CD4-positive, alpha-beta T cell (primary cell): ENCODE data around the gene KARS1. TPM values are rescaled to one million over a fixed set of nuclear protein-coding genes. Genes with fewer than 3 reads are reported as not detected.

Experiments
- ATAC-seq: fragments of 200-7000 bp; cut with Tn5 transposase; one replicate; pipeline ENCODE4 v1.10.0; 2022; ENCODE audit warnings: mild to moderate bottlenecking; ENCODE audit not compliant: poor library complexity
- CTCF ChIA-PET: fragments of 350-600 bp; sonication (Branson Sonifier 250); formaldehyde crosslinking; loops from one replicate; lab custom pipeline; 2021; ENCODE audit warnings: antibody characterized with exemption, inconsistent platforms; lab: Charles Lee
- POLR2A ChIA-PET: fragments of 350-600 bp; sonication (Branson Sonifier 250); formaldehyde crosslinking; loops from one replicate; lab custom pipeline; 2021; ENCODE audit warnings: antibody characterized with exemption, inconsistent platforms; lab: Charles Lee
- DNase-seq, 14 experiments: peaks; one replicate each; pipeline ENCODE4 v3.0.0-alpha.2; 2013 to 2020; ENCODE audit warnings: mixed read lengths in 2 of 14
- H3K27ac ChIP-seq, 2 donors: one replicate each; pipeline versions ENCODE4 v1.5.1 to v1.7.0; 2013; ENCODE audit warnings: low read length in 2 of 2, low read depth in 1 of 2, mild to moderate bottlenecking in 1 of 2
- H3K27me3 ChIP-seq, 2 experiments: 1 replicate in 1 of 2; 2 replicates in 1 of 2; pipeline versions ENCODE4 v1.6.1 to v1.7.0; 2013; ENCODE audit warnings: low read length in 2 of 2, control low read depth in 1 of 2, mild to moderate bottlenecking in 1 of 2, moderate library complexity in 1 of 2; ENCODE audit not compliant: insufficient read depth in 2 of 2, control insufficient read depth in 1 of 2
- H3K36me3 ChIP-seq: one replicate; pipeline ENCODE4 v1.6.1; 2013; ENCODE audit warnings: low read length, control low read depth; ENCODE audit not compliant: insufficient read depth
- H3K4me1 ChIP-seq: one replicate; pipeline ENCODE4 v1.6.1; 2013; ENCODE audit warnings: low read length, control low read depth; ENCODE audit not compliant: insufficient read depth
- H3K4me3 ChIP-seq: one replicate; pipeline ENCODE4 v1.5.1; 2013; ENCODE audit warnings: mild to moderate bottlenecking, low read length, moderate library complexity
- H3K9me3 ChIP-seq, 2 experiments: 1 replicate in 1 of 2; 2 replicates in 1 of 2; pipeline versions ENCODE4 v1.6.1 to v1.7.0; 2013; ENCODE audit warnings: low read length in 2 of 2, mild to moderate bottlenecking in 2 of 2, control low read depth in 1 of 2, moderate library complexity in 1 of 2; ENCODE audit not compliant: control insufficient read depth in 1 of 2, insufficient read depth in 1 of 2
- H3K27ac Mint-ChIP-seq: one replicate; pipeline ENCODE4 v1.8.0; 2020; ENCODE audit warnings: mixed read lengths
- H3K27me3 Mint-ChIP-seq: one replicate; pipeline ENCODE4 v1.8.0; 2021; ENCODE audit warnings: mixed read lengths
- H3K36me3 Mint-ChIP-seq: one replicate; pipeline ENCODE4 v1.8.0; 2021; ENCODE audit warnings: low read depth, mixed read lengths
- H3K4me1 Mint-ChIP-seq: one replicate; pipeline ENCODE4 v1.8.0; 2021; ENCODE audit warnings: low read depth, mixed read lengths
- H3K4me3 Mint-ChIP-seq: one replicate; pipeline ENCODE4 v1.8.0; 2020; ENCODE audit warnings: mild to moderate bottlenecking, mixed read lengths
- H3K9me3 Mint-ChIP-seq: one replicate; pipeline ENCODE4 v1.8.0; 2020; ENCODE audit warnings: mixed read lengths
- CTCF ChIP-seq: fragments of 200-600 bp; IDR thresholded peaks from one replicate; pipeline ENCODE4 v1.8.0; 2022; ENCODE audit warnings: antibody characterized with exemption, mild to moderate bottlenecking
- intact Hi-C, 2 experiments: fragments of 100-400 bp; cut with DNase I in 1 of 2; cut with micrococcal nuclease in 1 of 2; formaldehyde crosslinking; loops; one replicate each; pipeline versions ENCODE4 v1.15.1 to v1.9.0; 2023 to 2025; cut with DNase I, micrococcal nuclease
- total RNA-seq, 174 experiments: library from RNA in 2 of 174; stranded (reverse) in 2 of 174; gene quantifications; one replicate each; pipeline ENCODE4 v1.2.3 and lab custom pipeline; 2021 to 2026

KARS1 gene
- total RNA-seq, 2 experiments from 2014 or later = 151 to 153 TPM

GRCh38 chr16:75614066-75614897, 33.2 kb downstream of the KARS1 start:
- H3K4me3 Mint-ChIP-seq = no peak overlapping the region
- H3K4me1 Mint-ChIP-seq = peaks cover 27% of the 10 kb centered on the region
- no peak for ATAC-seq
- Histone ChIP-seq H3K36me3 (peaks cover 70% of the 10 kb centered on the region), H3K27me3 (no peaks in the 10 kb centered on the region), H3K4me3 (no peak overlapping the region), H3K4me1 (peaks cover 32% of the 10 kb centered on the region), H3K9me3 (no peaks in the 10 kb centered on the region), H3K27ac (no peak overlapping the region)
- no peaks in the 10 kb centered on the region for H3K9me3 Mint-ChIP-seq
- H3K27me3 Mint-ChIP-seq = no peaks in the 10 kb centered on the region
- no peak for DNase-seq
- ChIA-PET CTCF (no interaction called here), POLR2A (interaction anchor here (1.2 to 2.3 kb wide), 2 partner anchors 17 to 34 kb away, joined by 3 to 26 read pairs; partner anchors contain the start of genes KARS1 and TERF2IP)
- H3K36me3 Mint-ChIP-seq = peaks cover 89% of the 10 kb centered on the region
- no peak for TF ChIP-seq CTCF
- H3K27ac Mint-ChIP-seq = no peak overlapping the region
- intact Hi-C loops = no loop called here

GRCh38 chr16:75606507-75606906, 41.0 kb downstream of the KARS1 start:
- no peak overlapping the region for H3K4me3 Mint-ChIP-seq
- Histone ChIP-seq H3K36me3 (peaks cover 74% of the 10 kb centered on the region), H3K27me3 (no peaks in the 10 kb centered on the region), H3K27ac (no peak overlapping the region), H3K4me3 (no peak overlapping the region), H3K9me3 (peaks cover 0 to 11% of the 10 kb centered on the region in 2 experiments), H3K4me1 (no peaks in the 10 kb centered on the region)
- POLR2A ChIA-PET = interaction anchor here (1.2 to 1.4 kb wide), 3 partner anchors 10 to 41 kb away, joined by 3 to 5 read pairs (median 4); partner anchors contain the start of genes ADAT1, KARS1 and TERF2IP
- ATAC-seq (no peak), DNase-seq (no peak)
- intact Hi-C loops = no loop called here
- CTCF ChIA-PET = no interaction called here
- peaks cover 2% of the 10 kb centered on the region for H3K9me3 Mint-ChIP-seq
- TF ChIP-seq CTCF = no peak
- no peak overlapping the region for H3K27ac Mint-ChIP-seq
- no peaks in the 10 kb centered on the region for H3K27me3 Mint-ChIP-seq
- peaks cover 8% of the 10 kb centered on the region for H3K4me1 Mint-ChIP-seq
- H3K36me3 Mint-ChIP-seq = peaks cover 99% of the 10 kb centered on the region

- Mint-ChIP-seq H3K9me3 (peaks cover 2% of the 10 kb centered on the region), H3K4me1 (no peaks in the 10 kb centered on the region), H3K4me3 (no peak overlapping the region), H3K27me3 (no peaks in the 10 kb centered on the region), H3K27ac (no peak overlapping the region), H3K36me3 (peaks cover 93% of the 10 kb centered on the region)
- H3K9me3 ChIP-seq = peaks cover 0 to 11% of the 10 kb centered on the region in 2 experiments
- TF ChIP-seq CTCF = no peak
- H3K27me3 ChIP-seq = no peaks in the 10 kb centered on the region
- DNase-seq (no peak), ATAC-seq (no peak)
- POLR2A ChIA-PET = no interaction called here
- H3K36me3 ChIP-seq = peaks cover 62% of the 10 kb centered on the region
- CTCF ChIA-PET = no interaction called here
- H3K4me1 ChIP-seq = no peaks in the 10 kb centered on the region
- no peak overlapping the region for H3K27ac ChIP-seq
- no peak overlapping the region for H3K4me3 ChIP-seq
- intact Hi-C loops = no loop called here
These were observed 44.2 kb downstream of the KARS1 start for GRCh38 chr16:75603241-75603640.
